NCI-H226 (cell line): ENCODE results near the gene SAG.
"Not testable (repeated sequence)": the region's sequence is repeated elsewhere in the genome, so short reads cannot be mapped to it uniquely, and the experiment has no call there.

Source experiments
- DNase-seq: peaks from one replicate; pipeline ENCODE4 v3.0.0-alpha.2; 2015

The SAG gene

GRCh38 chr2:233358335-233358734 is 50.7 kb downstream of the SAG start:
- no peak for DNase-seq

GRCh38 chr2:233358947-233359346 is 51.3 kb downstream of the SAG start:
- no peak for DNase-seq

GRCh38 chr2:233359823-233360222 is 52.2 kb downstream of the SAG start:
- DNase-seq: no peak

- peak; percentile 29 for DNase-seq
Measured at GRCh38 chr2:233360771-233361176, 53.2 kb downstream of the SAG start.

- no peak for DNase-seq
Measured at GRCh38 chr2:233361297-233361696, 53.7 kb downstream of the SAG start.

GRCh38 chr2:233362742-233363141 is 55.1 kb downstream of the SAG start:
- DNase-seq: no peak

GRCh38 chr2:233363744-233364235 is 56.2 kb downstream of the SAG start:
- DNase-seq: no peak

- no peak for DNase-seq
Measured at GRCh38 chr2:233365861-233366520, 58.4 kb downstream of the SAG start.

GRCh38 chr2:233367586-233367985 is 60.0 kb downstream of the SAG start:
- no peak for DNase-seq

GRCh38 chr2:233368756-233369155 is 61.1 kb downstream of the SAG start:
- no peak for DNase-seq

- DNase-seq: no peak
Measured at GRCh38 chr2:233369462-233369861, 61.8 kb downstream of the SAG start.

- DNase-seq: no peak
Measured at GRCh38 chr2:233369897-233370685, 62.5 kb downstream of the SAG start.

- DNase-seq: no peak
Measured at GRCh38 chr2:233371641-233372040, 64.0 kb downstream of the SAG start.

- no peak for DNase-seq
Measured at GRCh38 chr2:233372855-233373254, 65.2 kb downstream of the SAG start.

- DNase-seq: no peak
Measured at GRCh38 chr2:233373316-233373715, 65.7 kb downstream of the SAG start.

- DNase-seq: not testable (repeated sequence)
Measured at GRCh38 chr2:233374776-233375175, 67.2 kb downstream of the SAG start.

GRCh38 chr2:233375490-233376314 is 68.1 kb downstream of the SAG start:
- DNase-seq: no peak

GRCh38 chr2:233379034-233379433 is 71.4 kb downstream of the SAG start:
- DNase-seq: no peak

GRCh38 chr2:233379441-233379840 is 71.8 kb downstream of the SAG start:
- DNase-seq: no peak

GRCh38 chr2:233380132-233380895 is 72.7 kb downstream of the SAG start:
- DNase-seq: peak; percentile 20

- DNase-seq: no peak
Measured at GRCh38 chr2:233380995-233381637, 73.5 kb downstream of the SAG start.

GRCh38 chr2:233381638-233381995 is 74.0 kb downstream of the SAG start:
- no peak for DNase-seq
